Activated CD8-positive, alpha-beta memory T cell treated with anti-CD3 and anti-CD28 coated beads for 24 hours (primary cell): ENCODE measurements around the gene BRPF1.

ENCODE experiments used
- DNase-seq: peaks from one replicate; pipeline ENCODE4 v3.0.0-alpha.2; 2020

The BRPF1 gene

GRCh38 chr3:9701711-9702110 lies 29.8 kb upstream of the BRPF1 start:
- DNase-seq = no peak

- DNase-seq = no peak
These were observed 28.3 kb upstream of the BRPF1 start for GRCh38 chr3:9703240-9703639.

GRCh38 chr3:9703736-9704346 lies 27.7 kb upstream of the BRPF1 start, which contains the start of gene CPNE9:
TSS of gene CPNE9 (plus strand) at chr3:9703833. CDS start at chr3:9703997, 164 bp downstream.
- no peak for DNase-seq

- peak; percentile 60 for DNase-seq
These were observed 26.9 kb upstream of the BRPF1 start for GRCh38 chr3:9704347-9705322.

GRCh38 chr3:9710174-9710739 lies 21.3 kb upstream of the BRPF1 start:
- DNase-seq = no peak

- no peak for DNase-seq
These were observed 19.1 kb upstream of the BRPF1 start for GRCh38 chr3:9712415-9712814.

GRCh38 chr3:9713142-9713541 lies 18.4 kb upstream of the BRPF1 start:
- DNase-seq = no peak

GRCh38 chr3:9715136-9715535 lies 16.4 kb upstream of the BRPF1 start:
- no peak for DNase-seq

- DNase-seq = no peak
These were observed 15.6 kb upstream of the BRPF1 start for GRCh38 chr3:9715764-9716437.

GRCh38 chr3:9716801-9717555 lies 14.6 kb upstream of the BRPF1 start:
- no peak for DNase-seq

GRCh38 chr3:9717563-9717962 lies 14.0 kb upstream of the BRPF1 start:
- no peak for DNase-seq

- DNase-seq = no peak
These were observed 13.4 kb upstream of the BRPF1 start for GRCh38 chr3:9718118-9718517.

- no peak for DNase-seq
These were observed 10.4 kb upstream of the BRPF1 start for GRCh38 chr3:9721015-9721699.

GRCh38 chr3:9721700-9722060 lies 9.9 kb upstream of the BRPF1 start:
- no peak for DNase-seq

GRCh38 chr3:9725775-9726515 lies 5.6 kb upstream of the BRPF1 start:
- no peak for DNase-seq

GRCh38 chr3:9727041-9727595 lies 4.4 kb upstream of the BRPF1 start:
- peak; percentile 75 for DNase-seq

GRCh38 chr3:9727743-9728142 lies 3.8 kb upstream of the BRPF1 start:
- DNase-seq = no peak

- no peak for DNase-seq
These were observed 2.1 kb upstream of the BRPF1 start for GRCh38 chr3:9729419-9729818.

GRCh38 chr3:9730657-9731205 lies 804 bp upstream of the BRPF1 start:
- DNase-seq = no peak

GRCh38 chr3:9732080-9732739 lies 675 bp downstream of the BRPF1 start:
- DNase-seq = peak; percentile 74
